Islet of Langerhans (tissue), 1 donor: ENCODE results near the gene CSTPP1.
"Not testable (repeated sequence)": the region's sequence is repeated elsewhere in the genome, so short reads cannot be mapped to it uniquely, and the experiment has no call there.

Experiments
- FAIRE-seq: peaks from one replicate; lab custom pipeline; 2011; peaks lifted over from hg19 to GRCh38; lab: Jason Lieb, UNC

CSTPP1 gene

DNA sequence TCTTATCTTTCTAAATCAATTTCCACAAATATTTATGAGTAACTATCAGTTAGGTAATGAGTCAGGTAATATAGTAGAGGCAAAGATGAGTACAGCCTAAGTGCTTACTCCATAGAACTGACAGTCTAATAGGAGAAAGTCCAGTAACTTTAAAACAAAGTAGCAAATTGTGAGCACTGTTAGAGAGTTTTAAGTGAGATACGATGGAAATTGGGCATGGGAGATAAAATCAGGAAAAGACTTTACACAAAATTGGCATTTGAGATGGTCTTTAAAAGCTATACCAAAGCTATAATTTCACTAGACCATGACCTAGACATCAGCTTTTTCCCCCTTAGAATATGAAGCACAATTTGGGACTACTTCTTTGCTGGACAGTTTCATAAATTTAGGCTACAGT, 113.7 kb downstream of the CSTPP1 start:
- no peak for FAIRE-seq

DNA sequence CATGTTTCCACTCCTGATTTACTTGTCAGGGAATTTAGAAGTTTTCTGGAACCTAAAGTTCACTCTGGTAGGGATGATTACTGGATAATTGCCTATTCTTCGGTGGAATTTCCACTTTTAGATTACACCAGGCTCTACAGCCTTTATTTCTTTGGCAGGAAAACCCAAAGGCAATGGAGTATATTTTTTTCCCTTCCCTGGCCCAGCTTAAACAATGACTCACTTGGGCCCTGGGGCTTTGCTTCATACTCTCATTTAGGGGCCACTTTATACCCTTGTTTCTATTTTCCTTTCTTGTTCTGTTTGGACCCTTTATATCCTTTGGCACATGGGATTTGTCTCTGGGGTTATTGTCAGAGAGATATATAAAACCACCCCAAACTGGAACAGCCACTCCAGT, 114.7 kb downstream of the CSTPP1 start:
- FAIRE-seq: no peak

DNA sequence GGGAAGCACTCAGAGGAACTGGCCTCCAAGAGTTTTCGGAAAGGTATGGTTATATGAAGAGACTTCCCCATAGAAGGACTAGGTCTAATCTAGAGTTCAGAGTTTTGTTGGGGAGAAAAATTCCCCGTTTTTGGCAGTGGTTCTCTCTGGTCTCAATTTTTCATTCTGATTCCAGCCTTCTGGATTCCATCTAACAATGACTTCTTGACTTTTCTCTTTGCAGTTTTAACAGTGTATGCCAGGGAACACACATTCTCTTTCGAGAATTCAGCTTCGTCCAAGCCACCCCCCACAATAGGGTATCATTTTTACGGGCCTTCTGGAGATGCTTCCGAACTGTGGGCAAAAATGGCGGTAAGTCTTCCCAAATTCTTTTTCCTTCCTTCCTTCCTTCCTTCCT, 115.6 kb downstream of the CSTPP1 start:
- FAIRE-seq: no peak

DNA sequence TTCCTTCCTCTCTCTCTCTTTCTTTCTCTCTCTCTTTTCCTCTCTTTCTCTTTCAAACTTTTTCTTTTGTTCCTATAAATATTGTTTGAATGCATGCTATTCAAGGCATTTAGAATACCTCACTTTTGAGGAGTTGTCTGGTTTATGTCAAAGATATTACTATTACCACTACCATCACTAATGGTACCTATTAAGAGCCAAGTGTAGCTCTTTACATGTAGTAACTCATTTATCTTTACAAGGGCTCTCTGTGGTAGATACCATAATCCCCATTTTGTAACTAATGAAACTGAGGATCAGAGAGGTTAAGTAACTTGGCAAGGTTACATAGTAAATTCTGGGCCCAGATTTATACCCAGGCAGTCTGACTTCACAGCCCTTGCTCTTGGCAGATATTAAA, 116.0 kb downstream of the CSTPP1 start:
- no peak for FAIRE-seq

DNA sequence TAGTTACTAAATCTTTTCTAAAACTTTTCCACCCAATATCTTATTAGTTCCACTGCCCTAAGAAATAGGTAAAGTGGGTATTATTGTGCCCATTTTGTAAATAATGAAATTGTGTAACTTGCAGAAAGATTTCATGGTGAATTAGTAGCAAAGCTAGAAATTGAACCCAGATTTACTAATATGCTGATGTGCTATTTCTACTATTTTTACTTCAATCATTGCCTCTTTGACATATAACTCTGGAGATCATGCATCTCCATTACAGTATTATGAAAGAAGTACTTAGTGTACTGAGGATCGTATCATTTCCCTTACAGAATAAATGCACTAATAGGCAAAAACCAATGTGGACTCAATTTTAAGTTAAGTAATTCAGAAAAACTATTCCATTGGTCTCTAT, 119.0 kb downstream of the CSTPP1 start:
- FAIRE-seq: no peak

DNA sequence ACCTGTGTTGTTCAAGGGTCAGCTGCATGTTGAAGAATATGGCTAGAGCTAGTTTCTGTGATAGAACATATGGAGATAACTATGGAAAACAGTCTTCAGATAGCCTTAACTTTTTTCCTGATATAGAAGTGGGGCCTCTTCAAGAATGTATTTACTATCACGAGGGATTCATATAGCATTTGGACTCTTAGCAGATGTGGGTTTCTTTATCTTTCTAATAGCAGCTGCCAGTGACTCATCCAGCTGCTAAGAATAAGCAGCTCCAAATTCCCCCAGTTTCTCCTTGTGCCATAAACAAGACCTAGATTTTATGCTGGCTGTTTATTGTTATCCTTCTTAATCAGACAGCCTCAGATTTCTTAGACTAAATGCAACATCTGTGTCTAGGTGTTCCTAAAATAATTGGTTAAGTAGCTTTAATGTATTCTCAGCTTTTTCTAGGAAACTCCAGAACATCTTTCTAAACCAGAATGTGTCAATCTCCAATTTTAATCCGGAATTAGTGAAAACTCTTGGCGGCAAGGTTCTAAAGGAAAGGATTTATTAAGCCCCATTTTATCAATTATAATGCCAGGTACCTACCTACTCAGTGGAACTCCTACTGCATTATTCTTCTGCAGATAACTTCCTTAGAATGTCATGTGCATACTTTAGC, 119.8 kb downstream of the CSTPP1 start:
- no peak for FAIRE-seq

DNA sequence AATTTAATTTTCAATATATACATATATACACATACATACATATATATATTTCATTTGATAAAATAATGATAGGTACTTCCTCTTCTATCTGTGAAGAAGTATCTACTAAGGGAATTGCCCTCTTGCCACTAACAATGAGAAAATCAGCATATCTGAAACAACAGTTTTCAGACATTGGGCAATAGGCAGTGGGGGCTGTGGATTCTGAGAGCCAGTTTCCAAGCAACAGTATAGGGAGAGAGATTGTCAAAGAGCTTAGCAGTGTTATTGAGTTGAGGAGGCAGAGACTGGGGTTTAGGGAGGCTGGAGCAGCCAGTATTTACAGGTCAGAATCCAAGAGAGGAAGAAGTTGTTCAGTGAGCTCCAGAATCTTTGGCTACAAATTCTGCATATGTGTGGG, 120.8 kb downstream of the CSTPP1 start:
- peak; percentile 69 for FAIRE-seq

DNA sequence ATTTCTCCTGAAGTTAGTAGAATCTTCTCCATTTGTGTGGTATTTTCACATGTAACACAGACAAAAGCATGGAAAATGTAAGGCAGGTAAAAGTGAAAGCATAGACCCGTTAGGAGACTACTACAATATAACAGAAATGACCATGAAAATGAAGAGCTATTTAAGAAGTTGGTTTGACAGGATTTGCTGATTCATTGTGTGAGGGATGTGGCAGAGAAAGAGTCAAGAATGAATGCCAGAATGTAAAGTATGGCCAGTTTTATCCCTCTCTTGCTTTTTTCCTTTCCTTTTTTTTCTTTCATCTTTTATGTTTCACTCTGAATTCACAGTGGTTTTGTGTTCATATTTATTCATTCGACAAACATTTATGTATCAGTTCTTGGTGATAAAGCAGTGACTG, 124.2 kb downstream of the CSTPP1 start:
- no peak for FAIRE-seq

DNA sequence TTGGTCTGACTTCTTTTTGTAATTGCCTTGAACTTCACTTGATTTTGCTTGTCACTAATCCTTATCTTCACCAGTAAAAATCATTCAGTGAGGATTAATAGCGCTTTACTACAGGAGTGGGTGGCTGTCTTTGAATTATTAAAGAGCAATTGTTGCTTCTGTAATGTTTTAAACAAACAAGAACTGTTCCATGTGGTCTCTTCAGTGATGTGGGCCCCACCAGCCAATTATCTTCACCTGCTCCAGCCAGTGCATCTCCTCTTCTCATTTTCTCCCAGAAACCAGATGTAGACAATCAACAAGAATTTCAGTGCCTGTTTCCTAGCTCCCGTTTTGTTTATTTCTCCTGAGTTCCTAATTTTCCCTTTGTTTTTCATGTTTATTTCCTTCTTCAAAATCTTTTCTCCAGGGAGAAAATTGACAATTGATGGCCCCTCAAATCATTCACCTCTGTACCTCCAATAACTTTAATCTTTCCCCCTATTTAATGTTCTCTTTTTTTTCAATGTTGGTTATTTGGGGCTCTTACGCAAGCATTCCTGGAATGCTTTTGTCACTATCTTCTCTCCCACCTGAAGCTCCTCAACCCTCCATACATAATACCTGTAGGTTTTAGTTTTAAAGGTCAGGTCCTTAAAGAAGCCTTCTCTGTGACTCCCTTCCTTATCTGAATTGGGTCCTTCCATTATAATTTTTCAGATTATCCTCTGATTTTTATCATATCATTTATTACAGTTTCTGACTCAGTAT, 125.0 kb downstream of the CSTPP1 start:
- no peak for FAIRE-seq

DNA sequence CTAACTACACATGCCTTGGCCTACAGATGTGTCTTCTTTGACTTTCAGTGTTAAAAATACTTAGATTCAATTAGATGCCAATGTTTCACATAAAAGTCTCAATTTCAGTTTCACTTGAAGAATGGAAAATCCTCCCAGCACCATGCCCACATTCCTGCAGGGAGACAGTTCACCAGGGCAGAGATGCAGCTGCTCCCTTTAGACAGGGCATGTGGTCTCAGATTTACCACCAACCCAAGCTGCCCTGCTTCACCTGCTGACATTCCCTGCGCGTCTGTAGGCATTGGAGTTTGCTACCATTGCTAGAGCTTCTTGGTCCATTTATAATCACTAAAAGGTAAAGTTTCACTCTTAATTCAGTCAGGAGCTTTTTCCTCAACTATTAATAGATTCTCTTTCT, 126.2 kb downstream of the CSTPP1 start:
- FAIRE-seq: no peak

DNA sequence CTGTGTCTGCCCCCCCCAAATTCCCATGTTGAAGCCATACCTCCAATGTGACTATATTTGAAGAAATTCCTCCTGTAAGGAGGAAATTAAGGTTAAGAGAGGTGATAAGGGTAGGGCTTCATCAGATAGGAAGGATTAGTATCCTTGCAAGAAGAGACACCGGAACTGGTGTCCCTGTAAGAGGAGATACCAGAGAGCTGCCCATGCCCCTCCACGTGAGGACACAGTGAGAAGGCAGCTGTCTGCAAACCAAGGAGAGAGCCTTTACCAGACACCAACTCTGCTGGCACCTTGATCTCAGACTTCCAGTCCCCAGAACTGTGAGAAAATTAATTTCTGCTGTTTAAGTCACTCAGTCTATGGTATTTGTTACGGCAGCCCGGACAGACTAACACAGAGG, 130.8 kb downstream of the CSTPP1 start:
- no peak for FAIRE-seq

DNA sequence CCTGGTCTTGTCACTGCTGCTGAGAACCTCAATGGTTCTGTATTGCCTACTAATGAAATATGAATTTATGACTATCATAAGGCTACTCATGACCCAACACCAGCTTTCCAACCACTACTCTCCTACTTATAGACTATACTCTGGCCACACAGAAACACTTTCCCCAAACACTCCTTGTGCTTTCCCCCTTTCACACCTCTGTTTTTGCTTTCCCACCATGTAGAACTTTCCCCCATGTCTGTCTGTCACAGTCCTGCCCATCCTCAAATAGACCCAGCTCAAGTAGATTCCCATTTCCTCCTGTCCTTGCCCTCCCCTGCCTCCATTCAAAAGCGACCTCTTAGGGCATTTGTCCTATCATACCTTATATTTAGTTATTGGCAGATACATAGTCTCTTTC, 134.2 kb downstream of the CSTPP1 start:
- no peak for FAIRE-seq

DNA sequence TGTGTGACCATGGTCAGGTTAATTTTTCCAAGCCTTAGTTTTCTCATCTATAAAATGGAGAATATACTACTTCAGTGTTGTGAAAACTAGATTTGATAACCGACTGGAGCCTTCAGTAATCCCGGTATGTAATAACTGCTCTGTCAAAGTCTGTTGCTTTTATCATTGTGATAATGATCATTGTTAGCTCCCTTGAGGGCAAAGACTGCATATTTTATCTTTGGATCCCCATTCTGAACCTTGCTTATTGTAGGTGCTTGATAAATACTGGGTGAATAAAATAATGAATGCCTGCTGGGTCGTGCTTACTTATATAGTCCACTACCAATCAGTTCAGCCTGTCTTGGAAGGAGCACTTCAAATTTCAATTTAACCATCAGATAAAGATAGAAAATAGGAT, 134.8 kb downstream of the CSTPP1 start:
- FAIRE-seq: no peak

DNA sequence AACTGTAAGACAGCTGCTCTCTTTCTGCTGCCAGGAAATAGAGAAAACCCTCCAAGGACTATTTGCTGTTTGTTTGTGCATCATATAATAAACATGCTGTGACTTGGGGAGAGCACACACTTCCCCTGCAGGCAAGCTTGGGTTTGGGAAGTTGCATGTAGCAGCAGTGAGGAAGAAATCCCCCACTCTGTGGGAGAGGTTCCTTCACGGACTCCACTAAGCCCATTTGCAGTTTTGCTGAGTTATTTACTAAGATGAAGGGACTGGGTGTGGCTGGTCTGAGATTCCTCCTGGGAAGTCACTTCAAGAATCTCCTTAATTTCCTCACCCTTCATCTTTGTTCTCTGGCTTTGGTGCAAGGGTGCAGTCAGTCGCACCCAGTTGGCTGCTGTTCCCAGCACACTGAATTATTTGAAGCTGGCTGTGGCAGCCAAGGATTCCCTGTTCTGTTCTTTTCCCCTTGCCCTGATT, 135.3 kb downstream of the CSTPP1 start:
- no peak for FAIRE-seq

DNA sequence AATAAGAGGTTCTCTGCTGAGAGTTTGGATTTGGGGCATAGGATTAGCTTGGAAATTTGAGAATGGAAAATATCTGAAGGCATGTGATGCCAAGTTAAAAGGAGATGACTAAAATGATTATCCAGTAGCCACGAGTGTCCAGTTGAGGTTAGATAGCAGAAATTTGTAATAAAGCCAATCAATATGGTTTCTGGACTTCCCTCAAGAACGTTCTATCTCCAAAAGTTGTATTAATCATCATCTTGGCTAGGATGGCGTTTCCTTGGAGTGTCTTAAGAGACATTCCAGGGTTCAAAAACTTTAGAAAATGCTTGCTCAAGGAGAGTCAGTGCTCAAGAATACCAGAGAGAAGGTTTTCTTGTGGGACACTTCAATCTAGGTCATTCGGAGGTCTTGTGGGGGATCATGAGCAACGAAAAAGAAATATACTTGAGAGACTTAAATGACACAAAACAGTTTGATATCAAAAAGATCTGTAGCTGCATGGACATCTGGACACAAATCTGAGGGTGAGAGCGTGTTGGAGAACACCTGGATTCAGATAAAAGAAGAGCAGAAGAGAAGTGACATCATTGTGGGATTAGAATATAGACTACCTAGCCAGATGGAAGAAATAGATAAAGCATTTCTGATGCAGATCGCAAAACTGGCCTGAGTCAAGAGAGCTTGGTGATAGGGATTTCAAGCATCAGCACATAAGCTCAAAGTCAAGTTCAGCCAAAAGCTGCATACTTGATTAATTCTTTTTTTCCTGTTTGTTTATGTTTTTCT, 142.4 kb downstream of the CSTPP1 start:
- no peak for FAIRE-seq

DNA sequence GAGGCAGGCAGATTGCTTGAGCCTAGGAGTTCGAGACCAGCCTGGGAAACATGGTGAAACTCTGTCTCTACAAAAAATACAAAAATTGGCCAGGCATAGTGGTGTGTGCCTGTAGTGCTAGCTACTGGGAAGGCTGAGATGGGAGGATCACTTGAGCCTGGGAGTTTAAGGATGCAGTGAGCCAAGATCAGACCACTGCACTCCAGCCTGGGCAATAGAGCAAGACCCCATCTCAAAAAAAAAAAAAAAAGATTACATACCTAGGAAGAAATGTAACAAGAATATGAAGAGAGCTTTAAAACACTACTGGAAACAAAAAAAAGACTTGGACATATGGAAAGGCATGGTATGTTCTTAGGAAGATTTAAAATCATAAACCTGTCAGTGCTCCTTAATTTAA, 144.2 kb downstream of the CSTPP1 start:
- not testable (repeated sequence) for FAIRE-seq

DNA sequence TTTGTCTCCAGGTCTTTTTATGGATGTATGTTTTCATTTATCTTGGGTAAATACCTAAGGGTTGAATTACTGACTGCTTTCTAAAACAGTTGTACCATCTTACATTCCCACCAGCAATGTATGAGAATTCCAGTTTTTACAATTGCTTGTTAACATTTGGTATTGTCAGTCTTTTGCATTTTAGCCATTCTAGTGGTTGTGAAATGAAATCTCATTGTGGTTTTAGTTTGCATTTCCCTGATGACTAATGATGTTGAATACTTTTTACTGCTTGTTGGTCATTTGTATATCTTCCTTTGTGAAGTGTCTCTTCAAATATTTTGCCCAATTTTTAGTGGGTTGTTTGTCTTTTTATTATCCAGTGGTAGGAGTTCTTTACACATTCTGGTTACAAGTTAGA, 147.4 kb downstream of the CSTPP1 start:
- FAIRE-seq: no peak

DNA sequence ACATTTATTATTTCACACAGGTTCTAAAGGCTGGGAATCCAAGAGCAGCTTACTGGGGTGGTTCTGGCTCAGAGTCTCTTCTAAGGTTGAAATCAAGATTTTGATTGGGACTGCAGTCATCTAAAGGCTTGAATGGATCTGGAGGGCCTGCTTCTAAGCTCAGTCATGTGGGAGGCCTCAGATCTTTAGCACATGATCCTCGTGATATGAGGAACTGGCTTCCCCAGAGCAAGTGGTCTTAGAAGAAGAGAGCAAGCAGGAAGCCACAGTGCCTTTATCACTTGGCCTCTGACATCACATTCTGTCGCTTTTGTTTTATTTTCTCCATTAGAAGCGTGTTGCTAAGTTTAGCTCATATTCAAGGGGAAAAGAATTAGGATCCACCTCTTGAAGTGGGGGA, 151.2 kb downstream of the CSTPP1 start:
- no peak for FAIRE-seq

DNA sequence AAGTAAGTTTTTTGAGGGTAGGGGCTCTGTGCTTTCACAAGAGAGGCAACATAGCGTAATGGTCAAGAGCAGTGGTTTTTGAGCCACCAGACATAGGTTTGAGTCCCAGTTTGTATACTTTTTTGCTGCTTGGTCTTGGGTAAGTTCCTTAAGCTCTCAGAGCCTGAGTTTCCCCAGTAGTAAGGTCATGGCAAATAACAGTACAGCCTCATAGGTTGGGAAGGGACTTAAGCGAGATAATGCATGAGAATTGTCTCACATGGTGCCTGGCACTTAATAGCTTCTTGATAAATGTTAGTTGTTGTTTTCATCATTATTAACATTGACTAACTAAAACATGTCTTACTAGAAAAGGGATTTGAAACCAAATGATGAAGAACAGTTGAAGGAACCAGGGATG, 157.0 kb downstream of the CSTPP1 start:
- FAIRE-seq: no peak

DNA sequence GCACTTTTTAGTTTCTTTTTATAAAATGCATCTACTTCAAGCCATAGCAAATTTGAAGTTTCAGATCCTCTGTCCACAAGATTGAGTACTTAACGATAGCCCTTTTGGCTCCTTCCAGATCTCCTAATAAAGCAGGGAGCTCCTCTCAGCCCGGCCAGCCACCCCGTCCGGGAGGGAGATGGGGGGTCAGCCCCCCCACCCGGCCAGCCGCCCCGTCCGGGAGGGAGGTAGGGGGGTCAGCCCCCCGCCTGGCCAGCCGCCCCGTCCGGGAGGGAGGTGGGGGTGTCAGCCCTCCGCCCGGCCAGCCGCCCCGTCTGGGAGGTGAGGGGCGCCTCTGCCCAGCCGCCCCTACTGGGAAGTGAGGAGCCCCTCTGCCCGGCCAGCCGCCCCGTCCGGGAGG, 160.3 kb downstream of the CSTPP1 start:
- FAIRE-seq: not testable (repeated sequence)

DNA sequence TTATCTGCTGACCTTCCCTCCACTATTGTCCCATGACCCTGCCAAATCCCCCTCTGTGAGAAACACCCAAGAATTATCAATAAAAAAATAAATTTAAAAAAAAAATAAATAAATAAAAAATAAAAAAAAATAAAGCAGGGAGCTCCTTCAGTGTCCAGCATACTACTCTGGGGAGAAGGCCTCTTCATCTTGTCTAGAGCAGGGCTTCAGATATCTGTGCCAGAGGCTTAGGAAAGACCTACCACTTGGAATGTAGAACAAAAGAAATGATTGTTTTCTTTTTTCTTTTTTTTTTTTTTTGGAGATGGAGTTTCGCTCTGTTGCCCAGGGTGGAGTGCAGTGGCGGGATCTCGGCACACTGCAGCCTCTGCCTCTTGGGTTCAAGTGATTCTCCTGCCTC, 161.7 kb downstream of the CSTPP1 start:
- FAIRE-seq: not testable (repeated sequence)

DNA sequence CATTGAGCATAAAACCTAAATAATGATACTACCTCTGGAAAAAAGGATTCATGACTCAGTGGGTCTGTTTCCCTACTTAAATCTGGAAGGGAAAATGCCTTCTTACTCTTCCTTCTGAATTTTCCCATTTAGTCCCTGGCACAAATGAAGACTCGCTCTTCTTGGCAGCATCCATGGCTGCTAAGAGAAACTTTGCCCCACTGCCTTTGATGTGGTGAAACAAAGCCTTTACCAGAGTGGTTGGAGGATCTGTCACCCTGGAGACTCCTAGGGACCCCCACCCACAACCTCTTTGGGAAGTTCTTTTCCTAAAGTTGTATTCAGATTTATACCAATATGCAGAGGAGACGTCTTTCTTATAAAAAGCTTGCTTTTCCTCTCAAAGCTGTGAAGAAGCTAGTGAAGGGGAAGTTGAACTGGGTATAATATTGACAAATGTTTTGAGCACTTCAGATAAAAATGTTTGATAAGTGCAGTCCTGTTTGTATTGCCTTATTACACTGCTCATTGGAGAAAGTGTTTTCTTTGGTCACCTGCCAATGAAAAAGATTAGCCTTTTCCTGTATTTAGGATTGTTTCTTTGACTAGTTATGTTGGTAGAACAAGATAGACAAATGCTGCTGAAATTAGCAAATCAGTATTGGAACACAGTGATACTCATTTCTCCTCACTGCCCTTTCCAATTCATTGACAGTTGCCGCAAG, 162.8 kb downstream of the CSTPP1 start:
- FAIRE-seq: no peak

DNA sequence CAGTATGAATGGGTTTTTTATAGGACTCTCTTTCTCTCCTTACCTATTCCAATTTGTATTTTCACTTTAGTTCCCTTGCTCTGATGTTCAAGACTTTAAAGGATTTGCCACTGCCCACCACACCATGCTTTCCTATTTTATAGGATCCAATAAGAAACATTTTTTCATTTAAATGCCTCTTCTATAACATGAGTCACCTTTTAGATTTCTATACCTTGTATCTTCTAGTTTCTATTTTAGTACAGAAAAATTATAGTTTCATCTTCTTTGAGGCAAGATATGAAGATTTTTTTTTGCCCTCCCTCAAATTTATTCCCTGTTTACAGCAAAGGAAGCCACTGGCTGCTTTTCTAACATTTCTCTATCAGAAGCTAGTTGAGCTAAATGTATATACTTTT, 163.4 kb downstream of the CSTPP1 start:
- FAIRE-seq: no peak
